SU-DHL-6 (cell line): ENCODE results near the gene SEPTIN3.

Source experiments
- CTCF ChIP-seq: fragments of 200-600 bp; sonication (generic); IDR thresholded peaks from one replicate; pipeline ENCODE4 v1.5.1; 2017; ENCODE audit warnings: antibody characterized with exemption, mild to moderate bottlenecking, low read length, moderate library complexity; ENCODE audit not compliant: insufficient read depth, poor library complexity, severe bottlenecking
- EZH2phosphoT487 ChIP-seq: fragments of 200-600 bp; sonication (generic), shearing (Covaris generic); conservative IDR thresholded peaks from 2 replicates; pipeline ENCODE4 v1.6.1; 2018; ENCODE audit warnings: mild to moderate bottlenecking, antibody characterized with exemption, low read length, moderate library complexity, mixed read lengths

- TF ChIP-seq CTCF, result no peak
- no peak for TF ChIP-seq EZH2phosphoT487
Measured at GRCh38 chr22:41948142-41948541, 21.1 kb upstream of the SEPTIN3 start.
